Stimulated activated CD4-positive, alpha-beta T cell treated with anti-CD3 and anti-CD28 coated beads, Interleukin-1b, Interleukin-23, amount 100 ng/mL, for 48 hours (primary cell): ENCODE results near the gene POC1A.

ENCODE experiments used
- DNase-seq: peaks from one replicate; pipeline ENCODE4 v3.0.0-alpha.2; 2020

POC1A gene

DNA sequence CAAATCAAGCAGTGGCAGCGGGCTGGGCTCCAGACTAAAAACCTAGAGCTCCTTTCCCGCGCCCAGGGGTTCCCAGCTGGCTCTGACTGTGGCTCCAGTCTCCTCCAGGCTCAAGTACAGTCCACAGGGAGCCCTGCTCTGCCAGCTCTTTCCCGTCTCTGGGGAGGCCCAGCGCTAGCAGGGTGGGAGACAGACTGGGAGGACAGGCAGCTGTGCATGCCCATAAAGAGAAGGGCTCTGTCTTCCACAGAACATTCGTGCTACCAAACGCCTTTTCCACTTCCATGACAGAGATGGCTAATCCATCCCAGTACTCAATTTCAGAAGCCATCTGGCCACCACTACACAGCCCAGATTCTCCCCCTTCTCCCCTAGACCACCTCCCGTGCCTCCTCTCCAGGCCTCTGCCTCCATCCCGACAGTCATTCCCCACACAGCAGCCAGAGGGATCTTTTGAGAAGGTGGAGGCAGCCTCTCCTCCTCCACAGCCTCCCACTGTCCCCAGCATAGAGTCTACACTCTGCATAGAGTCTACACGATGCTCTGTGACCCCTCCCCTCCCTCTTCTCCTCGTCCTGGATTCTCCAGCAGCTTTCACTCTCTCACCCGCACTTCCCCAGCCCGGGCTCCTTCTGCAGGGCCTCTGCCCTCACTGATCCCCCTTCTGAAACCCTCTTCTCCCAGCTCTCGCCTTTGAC lies 91.0 kb downstream of the POC1A start:
- no peak for DNase-seq

DNA sequence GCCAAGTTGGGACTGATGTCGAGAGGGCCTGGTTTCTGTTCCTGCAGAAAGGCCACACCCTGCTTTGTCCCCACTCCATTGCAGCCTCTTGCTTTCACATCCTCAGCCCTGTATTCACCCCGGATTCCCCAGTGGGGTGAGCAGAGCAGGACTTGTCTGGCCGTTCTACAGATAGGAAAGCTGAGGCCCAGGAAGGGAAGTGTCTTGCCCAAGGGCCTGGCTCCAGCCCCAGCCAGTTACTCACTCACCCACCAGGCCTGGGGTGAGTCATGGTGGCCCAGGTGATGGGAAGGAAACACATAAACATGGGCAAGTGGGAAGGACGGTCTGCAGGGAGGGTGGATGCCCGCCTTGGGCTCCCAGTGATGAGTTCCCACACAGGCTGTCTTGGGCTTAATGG lies 91.7 kb downstream of the POC1A start:
- DNase-seq = no peak

DNA sequence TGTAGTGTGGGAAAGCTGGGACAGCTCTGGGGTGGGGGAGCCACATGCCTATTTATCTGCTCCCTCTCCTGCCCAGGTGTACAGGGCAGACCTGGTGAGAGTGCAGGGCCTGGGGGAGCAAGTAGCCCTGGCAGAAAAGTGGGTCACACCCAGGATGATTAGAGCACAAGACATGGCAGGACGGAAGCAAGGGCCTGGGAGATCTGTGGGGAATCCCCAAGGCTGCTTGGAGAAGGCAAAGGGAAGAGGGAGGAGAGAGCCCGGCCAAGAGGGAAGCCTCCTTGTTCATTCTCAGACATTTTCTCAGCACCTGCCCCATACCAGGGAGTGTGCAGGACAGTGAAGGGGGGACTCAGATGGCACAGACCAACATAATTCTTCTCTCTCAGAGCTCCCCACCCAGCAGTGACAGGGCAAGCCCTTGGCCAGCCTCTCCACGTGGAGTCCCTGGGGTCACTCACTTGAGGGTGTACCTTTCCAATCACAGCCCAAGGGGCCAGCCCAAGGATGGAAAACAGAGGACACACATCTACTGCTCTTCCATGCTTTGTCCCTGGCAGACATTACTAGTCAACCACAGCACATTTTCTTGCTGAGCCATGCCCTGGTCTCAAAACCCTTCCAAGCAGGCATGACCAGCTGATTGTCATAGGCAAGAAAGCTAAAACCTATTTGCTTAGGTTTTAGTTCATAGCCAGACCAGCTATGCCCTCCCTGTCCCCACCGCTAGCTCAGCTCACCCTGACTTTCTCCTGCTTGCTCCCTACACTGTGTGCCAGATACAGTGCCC lies 92.9 kb downstream of the POC1A start:
- no peak for DNase-seq

DNA sequence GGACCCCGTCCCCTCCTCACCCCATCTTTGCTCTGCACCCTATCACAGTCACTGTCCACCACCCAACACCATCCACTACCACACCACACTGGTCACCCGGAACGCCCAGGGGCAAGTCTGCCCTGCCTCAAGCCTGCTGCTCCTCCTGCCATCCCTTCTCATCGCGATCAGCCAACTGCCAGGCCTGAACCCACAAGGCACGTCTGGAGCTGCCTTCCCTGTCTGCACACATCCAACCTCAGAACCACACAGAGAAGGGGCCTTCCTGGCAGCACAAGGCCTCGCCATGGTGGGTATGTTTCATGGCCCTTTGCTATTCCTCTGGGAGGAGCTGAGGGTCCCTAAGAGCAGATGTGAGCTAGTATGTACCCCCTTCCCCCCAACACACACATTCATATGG lies 94.4 kb downstream of the POC1A start:
- DNase-seq = no peak

DNA sequence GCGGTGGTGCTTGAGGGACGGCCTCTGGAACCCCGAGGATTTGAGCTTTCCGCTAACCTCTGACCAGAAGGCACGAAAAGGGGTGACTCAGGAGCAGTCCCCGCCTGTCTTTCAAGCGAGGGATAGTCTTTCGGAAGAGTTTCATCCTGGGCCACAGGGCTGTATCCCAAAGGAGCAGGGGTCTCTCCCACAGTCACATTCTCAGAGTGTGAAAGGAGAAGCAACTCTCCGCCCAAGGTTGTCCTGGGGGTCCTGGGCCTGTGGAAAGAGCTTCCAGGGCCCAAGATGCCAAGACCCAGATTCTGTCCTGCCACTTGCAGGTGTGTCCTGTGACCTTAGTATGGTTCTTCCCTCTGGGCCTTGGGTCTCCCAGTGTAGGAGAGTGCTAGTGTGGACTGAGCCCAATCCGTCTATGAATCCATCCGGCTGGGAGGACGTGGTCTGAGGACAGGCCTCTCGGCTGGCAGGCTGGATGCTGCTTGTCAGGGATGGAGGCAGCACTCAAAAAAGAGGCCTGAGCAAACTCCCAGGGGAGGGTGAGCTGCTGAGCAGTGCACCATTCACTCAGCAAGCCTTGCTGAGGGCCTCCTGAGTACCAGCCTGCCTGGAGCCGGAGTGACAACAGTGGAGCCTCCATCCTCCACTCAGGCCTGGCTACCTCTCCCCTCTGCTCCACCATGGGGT lies 96.3 kb downstream of the POC1A start:
- no peak for DNase-seq

DNA sequence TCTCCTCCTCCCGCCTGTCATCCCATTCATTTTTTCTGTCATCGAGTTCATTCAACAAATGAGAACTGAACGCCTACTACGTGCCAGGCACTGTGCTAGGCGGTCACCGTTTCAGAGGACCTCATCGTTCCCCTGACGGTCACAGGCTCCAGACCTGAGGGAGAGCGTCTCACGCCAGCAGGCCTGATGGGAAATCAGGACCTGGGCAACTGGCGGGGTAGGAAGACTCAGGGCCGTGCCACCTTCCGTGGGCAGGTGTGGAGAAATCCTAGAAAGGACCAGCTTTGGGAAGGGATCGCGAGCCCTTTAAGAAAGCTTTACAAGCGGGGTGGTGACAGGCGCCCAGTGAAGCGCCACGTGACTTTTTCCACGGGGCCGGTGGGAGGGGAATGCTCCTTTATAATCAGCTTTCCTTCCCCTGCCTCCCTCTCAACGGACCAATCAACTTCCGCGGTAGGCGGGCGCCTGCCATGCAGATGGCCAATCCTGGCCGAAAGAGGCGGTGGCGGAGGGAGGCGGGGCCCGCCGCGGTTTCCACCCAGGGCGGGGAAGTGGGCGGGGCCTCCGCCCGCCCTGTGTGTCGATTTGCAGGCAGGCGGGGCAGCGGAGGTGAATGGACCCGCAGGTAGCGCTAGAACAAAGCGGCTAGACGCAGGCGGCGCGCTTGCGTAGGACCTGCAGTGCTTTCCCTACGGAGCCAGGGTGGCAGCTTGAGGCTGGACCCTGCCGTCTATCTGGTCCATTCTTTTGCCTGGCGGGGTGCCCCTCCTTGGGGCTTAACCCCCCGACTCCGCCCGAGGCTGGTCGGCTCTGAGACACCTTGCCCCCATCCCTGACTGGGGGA lies 97.0 kb downstream of the POC1A start:
- peak; percentile 100 for DNase-seq

DNA sequence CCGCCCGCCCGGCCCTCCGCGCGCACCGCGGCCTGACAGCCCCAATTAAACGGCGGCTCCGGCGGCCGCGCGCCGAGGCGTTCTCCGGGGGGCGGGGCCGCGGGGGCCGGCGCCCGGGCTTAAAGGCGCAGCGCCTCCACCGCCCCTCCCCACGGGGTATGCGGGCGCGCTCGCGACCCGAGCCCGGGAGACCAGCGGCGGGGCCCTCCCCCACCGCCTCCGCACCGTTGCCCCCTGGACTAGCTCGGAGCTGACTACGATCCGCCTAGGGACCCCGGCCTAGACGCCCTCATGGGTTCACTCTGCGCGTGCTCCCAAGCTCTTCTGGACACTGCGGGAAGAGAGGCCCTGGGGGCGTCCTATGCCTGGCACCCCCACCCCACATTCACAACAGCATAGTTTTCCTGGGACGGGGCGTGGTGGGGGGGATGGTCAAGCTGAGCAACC lies 97.7 kb downstream of the POC1A start, which contains the start of gene DUSP7:
TSS of gene DUSP7 (minus strand) at position 51 of the 447 bp plus-strand sequence. CDS start 205 bp downstream, outside the sequence.
- DNase-seq = peak; percentile 66

DNA sequence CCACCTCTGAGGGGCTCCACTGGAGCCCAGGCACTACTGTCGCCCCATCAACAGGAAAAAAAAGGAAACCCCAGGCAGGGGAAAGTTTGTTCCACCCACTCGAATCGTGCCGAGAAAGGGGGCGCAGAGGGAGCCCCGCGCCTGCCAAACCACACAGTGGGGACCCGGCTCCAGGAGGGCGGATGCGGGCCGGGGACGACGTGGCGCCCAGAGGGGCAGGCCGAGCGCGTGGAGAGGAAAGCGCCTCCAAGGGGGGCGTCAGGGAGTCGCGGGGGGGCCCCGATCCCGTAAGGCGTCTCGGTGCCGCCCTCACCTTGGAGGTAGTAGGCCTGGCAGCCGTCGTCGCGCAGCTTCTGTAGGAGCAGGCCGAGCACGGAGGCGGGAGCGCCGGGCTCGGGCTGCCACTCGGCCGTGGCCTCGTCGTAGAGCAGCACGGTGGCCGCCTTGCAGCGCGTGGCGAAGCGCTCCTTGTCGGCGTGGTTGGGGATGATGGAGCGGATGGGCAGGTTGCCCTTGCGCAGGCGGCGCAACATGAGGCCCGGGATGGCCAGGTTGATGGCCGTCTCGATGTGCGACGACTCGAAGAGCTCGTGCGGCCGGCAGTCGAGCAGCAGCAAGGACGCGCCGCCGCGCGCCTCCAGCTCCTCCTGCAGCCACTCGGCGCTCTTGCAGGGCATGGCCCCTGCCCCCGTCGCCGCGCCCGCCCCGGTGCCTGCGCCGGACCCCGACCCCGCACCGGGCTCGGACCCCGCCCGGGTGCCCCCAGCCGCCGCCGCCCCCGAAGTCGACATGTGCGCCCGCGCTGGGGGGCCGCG lies 98.5 kb downstream of the POC1A start:
- peak; percentile 45 for DNase-seq

DNA sequence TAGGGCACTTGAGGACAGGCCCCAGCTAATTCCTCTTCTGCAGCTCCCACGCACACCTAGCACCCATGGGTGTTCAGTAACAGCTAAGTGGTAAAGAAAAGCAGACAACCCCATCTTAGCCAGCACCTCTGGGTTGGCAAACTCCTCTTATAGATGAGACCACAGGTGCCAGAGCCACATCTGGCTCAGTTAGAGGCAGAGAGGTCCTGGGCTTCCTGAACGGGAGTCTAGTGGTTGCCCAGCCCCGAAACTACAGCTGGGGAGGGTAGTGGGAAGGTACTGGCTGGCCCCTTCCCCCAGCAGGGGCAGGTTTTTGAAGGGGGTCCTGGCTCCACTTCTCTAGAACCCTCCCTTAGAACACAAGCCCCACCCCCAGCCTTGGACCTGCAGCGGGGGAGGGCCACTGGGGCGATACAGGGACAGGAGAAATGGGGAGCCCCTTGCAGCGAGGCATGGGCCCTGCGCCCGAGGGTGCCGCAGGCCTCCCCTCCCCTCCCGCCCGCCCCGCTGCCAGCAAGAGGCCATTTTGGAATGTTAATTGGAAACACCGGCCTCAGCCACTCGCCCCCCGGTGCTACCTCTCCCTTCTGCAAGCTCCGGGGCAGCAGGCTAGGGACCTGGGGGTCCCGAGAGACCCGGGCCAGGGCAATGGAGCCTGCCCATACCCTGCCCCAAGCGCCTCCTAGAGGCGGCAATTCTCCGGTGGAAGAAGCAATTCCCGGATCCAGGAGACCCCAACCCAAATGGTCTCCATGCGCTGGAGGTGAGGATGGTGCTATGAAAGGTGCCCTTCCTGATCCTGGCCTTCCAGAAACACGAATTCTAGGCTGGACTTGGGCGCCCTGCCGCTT lies 99.3 kb downstream of the POC1A start:
- peak; percentile 13 for DNase-seq

DNA sequence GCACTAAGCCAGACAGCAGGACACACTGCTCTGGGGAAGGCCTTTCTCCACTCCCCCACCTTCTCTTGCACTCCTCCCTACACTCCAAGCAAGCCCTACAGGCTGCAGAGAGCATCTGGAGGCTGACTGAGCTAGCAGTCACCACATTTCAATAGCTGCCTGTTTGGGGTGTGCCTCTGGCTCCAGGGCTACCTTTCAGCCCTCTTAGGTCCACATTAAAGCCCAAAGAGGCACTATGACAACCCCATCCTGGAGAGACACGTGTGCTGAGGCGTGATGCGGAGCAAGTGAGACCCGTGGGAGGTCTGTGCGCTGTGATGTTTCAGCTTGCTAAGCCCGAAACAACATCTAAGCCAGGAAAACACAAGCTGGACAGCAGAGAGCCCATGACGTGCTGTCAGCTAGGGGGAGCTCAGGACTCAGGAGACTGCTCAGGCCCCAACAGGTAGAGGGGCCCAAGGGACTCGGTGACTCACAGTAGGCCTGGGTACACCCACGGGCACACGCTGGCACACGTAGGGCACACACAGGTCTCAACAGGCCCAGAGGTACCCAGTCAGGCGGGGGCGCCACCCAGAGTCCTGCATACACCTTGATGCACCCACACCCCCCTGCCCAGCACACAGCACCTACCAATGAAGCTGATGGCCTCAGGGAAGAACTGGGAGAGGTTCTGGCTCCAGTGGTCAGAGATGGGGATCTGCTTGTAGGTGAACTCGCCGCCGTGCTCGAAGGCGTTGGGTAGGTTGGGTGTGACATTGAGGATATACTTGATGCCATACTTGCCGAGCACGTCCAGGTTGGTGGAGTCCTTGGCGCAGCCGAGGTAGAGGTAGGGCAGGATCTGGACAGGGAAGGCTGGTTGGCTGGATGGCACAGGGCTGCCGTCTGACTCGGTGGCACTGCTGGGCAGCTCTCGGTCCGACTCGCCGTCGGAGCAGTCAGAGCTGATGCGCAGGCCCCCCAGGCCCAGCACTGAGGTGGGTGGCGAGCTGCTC lies 100.6 kb downstream of the POC1A start:
- peak; percentile 51 for DNase-seq

DNA sequence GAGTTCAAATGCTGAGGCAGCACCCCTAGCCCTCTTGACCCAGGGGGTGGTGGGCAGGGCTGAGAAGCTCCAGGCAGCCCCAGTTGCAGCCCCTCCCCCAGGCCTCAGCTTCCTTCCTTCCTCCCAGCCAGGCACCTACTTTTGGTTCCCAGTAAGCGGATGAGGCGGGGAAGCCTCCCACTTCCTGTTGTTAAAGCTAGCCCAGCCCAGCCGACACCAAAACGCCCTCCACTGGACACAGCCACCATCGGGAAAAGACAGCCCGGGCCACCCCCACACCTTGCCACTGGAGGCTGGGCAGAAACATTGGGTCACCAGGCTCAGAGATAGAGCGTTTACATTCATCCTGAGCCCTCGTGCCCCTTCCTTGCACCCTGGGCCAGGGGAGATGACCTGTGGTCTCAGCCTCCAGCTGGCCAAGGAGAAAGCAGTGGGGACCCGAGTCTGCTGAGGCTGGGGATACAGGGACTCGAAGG lies 101.4 kb downstream of the POC1A start:
- peak; percentile 35 for DNase-seq

DNA sequence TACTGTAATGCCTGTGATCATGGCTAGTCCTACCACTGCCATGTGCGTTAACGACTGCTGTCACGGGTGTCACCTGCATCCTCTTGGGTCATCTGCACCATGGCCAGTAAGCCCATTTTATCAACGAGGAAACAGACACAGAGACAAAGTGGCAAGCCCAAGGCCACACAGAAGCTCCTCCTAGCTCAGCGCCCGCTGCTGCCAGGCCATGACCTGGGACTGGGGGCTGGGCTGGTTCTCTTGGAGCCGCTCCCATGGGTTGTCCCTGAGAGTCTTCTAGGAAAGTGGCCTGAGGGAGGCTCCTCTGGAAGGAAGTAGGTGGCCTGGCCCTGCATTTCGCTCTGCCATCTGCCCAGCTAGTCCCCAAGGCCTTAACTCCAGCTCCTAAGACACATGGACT lies 102.8 kb downstream of the POC1A start:
- DNase-seq = no peak

DNA sequence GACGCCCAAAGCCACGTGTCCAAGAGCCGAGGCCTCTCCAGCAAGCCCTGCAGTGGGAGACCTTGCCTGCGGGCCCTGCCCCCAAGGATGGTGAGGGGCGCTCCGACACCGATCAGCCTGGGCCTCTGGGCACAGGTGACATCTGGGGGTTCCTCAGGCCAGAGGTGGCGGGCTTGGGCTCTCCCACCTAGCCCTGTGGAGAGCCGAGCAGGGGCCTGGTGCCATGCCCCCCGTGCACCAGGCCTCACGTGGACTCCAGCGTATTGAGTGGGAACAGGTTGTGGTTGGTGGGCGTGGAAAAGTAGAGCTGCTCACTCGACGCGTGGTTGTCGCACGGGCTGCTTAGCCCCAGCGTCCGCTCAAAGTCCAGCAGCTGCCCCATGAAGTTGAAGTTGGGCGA lies 103.7 kb downstream of the POC1A start:
- DNase-seq = no peak

DNA sequence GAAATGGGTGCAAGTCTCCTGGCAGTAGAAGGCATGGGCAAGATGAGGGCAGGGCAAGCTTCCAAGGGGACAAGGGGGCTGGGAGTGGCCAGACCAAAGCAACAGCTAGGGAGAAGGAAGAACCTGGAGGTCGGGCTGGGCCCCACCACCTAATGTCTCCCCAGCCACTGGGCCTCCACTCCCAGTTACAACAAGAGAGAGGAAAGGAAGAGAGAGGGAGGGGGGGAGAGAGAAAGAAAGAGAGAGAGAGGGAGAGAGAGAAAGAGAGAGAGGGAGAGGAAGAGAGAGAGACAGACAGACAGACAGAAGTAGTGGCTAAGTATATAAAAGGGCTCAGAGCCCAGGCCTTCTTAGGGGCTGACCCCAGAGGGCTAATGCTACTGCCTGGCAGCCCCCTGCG lies 104.7 kb downstream of the POC1A start:
- no peak for DNase-seq

DNA sequence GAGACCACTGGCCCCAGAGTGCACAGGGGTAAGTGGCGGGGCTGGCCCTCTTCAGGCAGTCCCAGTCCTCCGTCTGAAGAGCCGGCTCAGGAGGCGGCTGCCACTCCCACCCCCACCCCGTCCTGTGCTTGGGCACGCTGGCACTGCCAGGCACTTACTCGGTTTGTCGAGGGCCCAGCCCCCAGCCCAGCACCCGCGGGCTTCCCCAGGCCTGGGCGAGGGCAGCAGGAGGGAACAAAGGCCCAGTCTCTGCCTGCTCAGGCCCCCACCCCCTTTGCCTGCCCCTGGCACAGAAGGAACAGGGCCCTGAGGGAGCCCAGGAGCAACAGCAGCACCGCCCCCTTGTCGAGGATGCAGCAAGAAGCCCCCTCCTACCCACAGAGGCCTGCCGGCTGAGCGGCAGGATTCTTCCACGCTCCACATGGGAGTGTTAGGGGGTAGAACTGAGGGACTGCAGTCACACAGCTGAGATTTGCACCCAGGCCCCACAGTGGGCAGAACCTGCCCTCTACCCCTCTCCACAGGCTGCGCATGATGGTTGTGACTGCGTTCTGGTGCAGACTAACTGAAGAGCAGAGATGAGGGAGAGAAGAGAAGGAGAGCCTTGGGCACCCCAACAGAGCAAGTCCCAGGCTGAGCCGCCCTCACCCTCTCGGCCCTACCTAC lies 106.8 kb downstream of the POC1A start:
- no peak for DNase-seq

DNA sequence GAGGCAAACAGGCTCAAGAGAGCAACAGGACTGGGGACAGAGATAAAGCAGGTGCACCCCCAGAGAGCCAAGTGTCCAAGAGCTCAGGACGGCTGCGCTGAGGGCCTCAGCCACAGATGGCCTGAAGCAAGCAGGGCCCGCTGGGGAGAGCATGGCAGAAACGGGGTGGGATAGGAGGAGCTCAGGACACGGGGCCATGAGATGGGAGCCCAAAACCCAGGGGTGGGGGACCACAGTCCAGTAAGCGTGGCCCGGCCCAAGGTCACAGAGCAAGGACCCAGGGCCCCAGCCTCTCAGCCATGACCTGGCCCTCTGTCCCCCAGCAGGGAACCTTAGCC lies 107.4 kb downstream of the POC1A start:
- no peak for DNase-seq

DNA sequence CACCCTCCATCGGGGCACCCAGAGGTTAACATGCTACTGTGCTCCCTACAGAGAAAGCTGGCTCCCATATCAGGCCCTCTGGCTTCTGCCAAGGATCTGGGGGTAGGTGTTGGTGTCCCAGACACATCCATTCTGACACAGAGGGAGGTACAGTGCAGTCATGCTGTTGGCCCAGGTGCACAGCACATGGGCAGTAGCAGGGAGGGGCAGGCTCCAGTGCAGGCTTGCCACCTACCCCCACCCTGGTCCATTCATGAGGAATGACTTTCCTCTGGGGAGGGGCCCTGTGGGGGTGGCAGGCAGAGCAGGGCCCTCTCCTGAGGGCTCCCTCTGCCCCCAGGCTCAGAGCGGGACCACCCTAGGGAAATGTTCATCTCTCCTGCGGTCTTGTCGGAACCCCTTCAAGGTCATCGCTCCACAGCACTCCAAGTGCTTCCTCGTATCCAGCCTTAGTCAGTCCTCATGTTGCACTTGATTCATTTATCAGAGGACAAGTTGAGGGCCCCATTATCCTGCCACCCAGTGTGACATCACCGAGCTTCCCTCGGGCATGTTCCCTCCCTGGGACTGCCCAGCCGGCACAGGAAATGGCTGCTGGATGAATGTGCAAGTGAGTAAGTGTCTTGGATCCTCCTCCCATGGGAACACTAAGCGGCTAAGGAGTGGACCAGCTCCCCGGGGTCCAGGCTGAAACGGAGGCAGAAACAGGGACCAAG lies 107.9 kb downstream of the POC1A start:
- no peak for DNase-seq
